ENCODE results near the gene ATP8B1.
A peak's percentile ranks its signal among the peaks of the same experiment; 100 is the strongest.

DNA sequence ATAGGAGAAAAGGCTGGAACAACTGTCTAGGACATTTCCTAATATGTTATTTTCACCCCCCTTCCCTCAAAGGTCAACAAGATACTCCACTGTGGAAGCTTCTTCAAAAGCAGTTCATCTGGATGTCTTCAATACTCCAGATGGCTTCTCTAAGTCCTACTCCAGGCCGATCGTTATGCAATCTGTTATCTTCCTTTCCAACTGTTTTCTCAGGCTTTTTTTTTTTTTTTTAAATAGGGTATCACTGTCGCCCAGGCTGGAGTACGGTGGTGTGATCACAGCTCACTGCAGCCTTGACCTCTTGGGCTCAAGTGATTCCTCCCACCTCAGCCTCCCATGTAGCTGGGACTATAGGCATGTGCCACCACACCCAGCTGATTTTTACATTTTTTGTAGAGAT lies 26.3 kb downstream of the ATP8B1 start:
- TF ChIP-seq, protein P1, sequence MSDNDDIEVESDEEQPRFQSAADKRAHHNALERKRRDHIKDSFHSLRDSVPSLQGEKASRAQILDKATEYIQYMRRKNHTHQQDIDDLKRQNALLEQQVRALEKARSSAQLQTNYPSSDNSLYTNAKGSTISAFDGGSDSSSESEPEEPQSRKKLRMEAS (CRISPR knock-in tag; IDR thresholded peaks at IDR 0.05): no peak
- TF ChIP-seq FOXJ3 (CRISPR knock-in tag; IDR thresholded peaks at IDR 0.05) (no peak), SNRNP70 (optimal IDR thresholded peaks at IDR 0.05; ENCODE audit: low read depth, low read length) (no peak), NR2C2 (CRISPR knock-in tag; IDR thresholded peaks at IDR 0.05) (no peak), NR2C2 (tag; IDR thresholded peaks at IDR 0.05) (peak; percentile 87), POLR2AphosphoS2 (IDR thresholded peaks at IDR 0.05; ENCODE audit: low read length) (no peak), NR3C1 (CRISPR knock-in tag; IDR thresholded peaks at IDR 0.05) (no peak), CHD2 (IDR thresholded peaks at IDR 0.05; ENCODE audit: low read depth, low read length) (no peak), NCOA4 (IDR thresholded peaks at IDR 0.05; ENCODE audit: partially characterized antibody) (no peak), CTBP1 (IDR thresholded peaks at IDR 0.05; ENCODE audit: borderline replicate concordance) (peak; percentile 55)
- TF ChIP-seq, protein P2, sequence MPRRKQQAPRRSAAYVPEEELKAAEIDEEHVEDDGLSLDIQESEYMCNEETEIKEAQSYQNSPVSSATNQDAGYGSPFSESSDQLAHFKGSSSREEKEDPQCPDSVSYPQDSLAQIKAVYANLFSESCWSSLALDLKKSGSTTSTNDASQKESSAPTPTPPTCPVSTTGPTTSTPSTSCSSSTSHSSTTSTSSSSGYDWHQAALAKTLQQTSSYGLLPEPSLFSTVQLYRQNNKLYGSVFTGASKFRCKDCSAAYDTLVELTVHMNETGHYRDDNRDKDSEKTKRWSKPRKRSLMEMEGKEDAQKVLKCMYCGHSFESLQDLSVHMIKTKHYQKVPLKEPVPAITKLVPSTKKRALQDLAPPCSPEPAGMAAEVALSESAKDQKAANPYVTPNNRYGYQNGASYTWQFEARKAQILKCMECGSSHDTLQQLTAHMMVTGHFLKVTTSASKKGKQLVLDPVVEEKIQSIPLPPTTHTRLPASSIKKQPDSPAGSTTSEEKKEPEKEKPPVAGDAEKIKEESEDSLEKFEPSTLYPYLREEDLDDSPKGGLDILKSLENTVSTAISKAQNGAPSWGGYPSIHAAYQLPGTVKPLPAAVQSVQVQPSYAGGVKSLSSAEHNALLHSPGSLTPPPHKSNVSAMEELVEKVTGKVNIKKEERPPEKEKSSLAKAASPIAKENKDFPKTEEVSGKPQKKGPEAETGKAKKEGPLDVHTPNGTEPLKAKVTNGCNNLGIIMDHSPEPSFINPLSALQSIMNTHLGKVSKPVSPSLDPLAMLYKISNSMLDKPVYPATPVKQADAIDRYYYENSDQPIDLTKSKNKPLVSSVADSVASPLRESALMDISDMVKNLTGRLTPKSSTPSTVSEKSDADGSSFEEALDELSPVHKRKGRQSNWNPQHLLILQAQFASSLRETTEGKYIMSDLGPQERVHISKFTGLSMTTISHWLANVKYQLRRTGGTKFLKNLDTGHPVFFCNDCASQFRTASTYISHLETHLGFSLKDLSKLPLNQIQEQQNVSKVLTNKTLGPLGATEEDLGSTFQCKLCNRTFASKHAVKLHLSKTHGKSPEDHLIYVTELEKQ (CRISPR knock-in tag; IDR thresholded peaks at IDR 0.05): no peak
